Skin epidermis (tissue), 12 donors: ENCODE data around the gene PPM1H.
A peak's percentile ranks its signal among the peaks of the same experiment; 100 is the strongest.
"Not testable (repeated sequence)": the region's sequence is repeated elsewhere in the genome, so short reads cannot be mapped to it uniquely, and the experiment has no call there.

Experiments
- H3K27ac ChIP-seq, 21 experiments: fragments of 200-600 bp; sonication (generic) in 11 of 21; one replicate each; pipeline ENCODE4 v1.5.0; 2020; ENCODE audit warnings: mild to moderate bottlenecking in 3 of 21, inconsistent platforms in 2 of 21, moderate library complexity in 2 of 21
- H3K4me3 ChIP-seq, 7 experiments: fragments of 200-600 bp; sonication (generic) in 2 of 7; one replicate each; pipeline ENCODE4 v1.5.0; 2020; ENCODE audit warnings: inconsistent platforms in 2 of 7, mild to moderate bottlenecking in 2 of 7, moderate library complexity in 1 of 7

The PPM1H gene

GRCh38 chr12:62754706-62755105 lies 180.2 kb downstream of the PPM1H start:
- H3K27ac ChIP-seq = no peak overlapping the region
- no peak overlapping the region for H3K4me3 ChIP-seq

- Histone ChIP-seq H3K27ac (no peak overlapping the region), H3K4me3 (no peak overlapping the region)
These were observed 183.2 kb downstream of the PPM1H start for GRCh38 chr12:62751810-62752155.

- Histone ChIP-seq H3K4me3 (no peak overlapping the region), H3K27ac (no peak overlapping the region)
These were observed 183.8 kb downstream of the PPM1H start for GRCh38 chr12:62750941-62751809.

- Histone ChIP-seq H3K27ac (no peak overlapping the region), H3K4me3 (no peak overlapping the region)
These were observed 185.4 kb downstream of the PPM1H start for GRCh38 chr12:62749586-62749985.

- no peak overlapping the region for H3K4me3 ChIP-seq
These were observed 185.9 kb downstream of the PPM1H start for GRCh38 chr12:62748941-62749468.

GRCh38 chr12:62744551-62744950 lies 190.4 kb downstream of the PPM1H start:
- H3K27ac ChIP-seq = peak overlapping the region in 2 of 21 experiments; percentile 34 to 46

More at GRCh38 chr12:62748941-62749468, 185.9 kb downstream of the PPM1H start:
- no peak overlapping the region for H3K27ac ChIP-seq

GRCh38 chr12:62739266-62740015 lies 195.5 kb downstream of the PPM1H start:
- H3K27ac ChIP-seq = peak overlapping the region in 4 of 21 experiments; percentile 1 to 26 (median 14)

More at GRCh38 chr12:62744551-62744950, 190.4 kb downstream of the PPM1H start:
- H3K4me3 ChIP-seq = no peak overlapping the region

GRCh38 chr12:62738616-62739015 lies 196.3 kb downstream of the PPM1H start:
- Histone ChIP-seq H3K27ac (no peak overlapping the region), H3K4me3 (no peak overlapping the region)

More at GRCh38 chr12:62739266-62740015, 195.5 kb downstream of the PPM1H start:
- no peak overlapping the region for H3K4me3 ChIP-seq

- Histone ChIP-seq H3K27ac (no peak overlapping the region), H3K4me3 (no peak overlapping the region)
These were observed 196.8 kb downstream of the PPM1H start for GRCh38 chr12:62738105-62738504.

- peak overlapping the region in 1 of 21 experiments; percentile 55 for H3K27ac ChIP-seq
- H3K4me3 ChIP-seq = no peak overlapping the region
These were observed 197.3 kb downstream of the PPM1H start for GRCh38 chr12:62737615-62738014.

GRCh38 chr12:62737188-62737587 lies 197.8 kb downstream of the PPM1H start:
- no peak overlapping the region for H3K4me3 ChIP-seq
- H3K27ac ChIP-seq = peak overlapping the region in 1 of 21 experiments; percentile 55

- no peak overlapping the region for H3K4me3 ChIP-seq
- H3K27ac ChIP-seq = peak overlapping the region in 1 of 21 experiments; percentile 21
These were observed 198.4 kb downstream of the PPM1H start for GRCh38 chr12:62736596-62736995.

- Histone ChIP-seq H3K27ac (peak overlapping the region in 4 of 21 experiments; percentile 11 to 44 (median 18)), H3K4me3 (no peak overlapping the region)
These were observed 202.0 kb downstream of the PPM1H start for GRCh38 chr12:62732861-62733427.

- Histone ChIP-seq H3K27ac (peak overlapping the region in 11 of 21 experiments; percentile 8 to 70 (median 20)), H3K4me3 (no peak overlapping the region)
These were observed 203.7 kb downstream of the PPM1H start for GRCh38 chr12:62731055-62731820.

GRCh38 chr12:62730649-62731048 lies 204.3 kb downstream of the PPM1H start:
- no peak overlapping the region for H3K4me3 ChIP-seq
- H3K27ac ChIP-seq = peak overlapping the region in 6 of 21 experiments; percentile 14 to 70 (median 32)

- H3K27ac ChIP-seq = peak overlapping the region in 13 of 21 experiments; percentile 8 to 70 (median 43)
- H3K4me3 ChIP-seq = not testable (repeated sequence)
These were observed 205.1 kb downstream of the PPM1H start for GRCh38 chr12:62729579-62730544.

GRCh38 chr12:62728741-62729140 lies 206.2 kb downstream of the PPM1H start:
- no peak overlapping the region for H3K4me3 ChIP-seq
- H3K27ac ChIP-seq = peak overlapping the region in 8 of 21 experiments; percentile 7 to 67 (median 49)

GRCh38 chr12:62726471-62726980 lies 208.4 kb downstream of the PPM1H start:
- no peak overlapping the region for H3K27ac ChIP-seq
- no peak overlapping the region for H3K4me3 ChIP-seq
